ENCODE measurements around the gene ATMIN. TPM values are rescaled to one million over a fixed set of nuclear protein-coding genes. Genes with fewer than 3 reads are reported as not detected.

ATMIN gene
- total RNA-seq, 1 donor from 2014 or later = 28.9 TPM

DNA sequence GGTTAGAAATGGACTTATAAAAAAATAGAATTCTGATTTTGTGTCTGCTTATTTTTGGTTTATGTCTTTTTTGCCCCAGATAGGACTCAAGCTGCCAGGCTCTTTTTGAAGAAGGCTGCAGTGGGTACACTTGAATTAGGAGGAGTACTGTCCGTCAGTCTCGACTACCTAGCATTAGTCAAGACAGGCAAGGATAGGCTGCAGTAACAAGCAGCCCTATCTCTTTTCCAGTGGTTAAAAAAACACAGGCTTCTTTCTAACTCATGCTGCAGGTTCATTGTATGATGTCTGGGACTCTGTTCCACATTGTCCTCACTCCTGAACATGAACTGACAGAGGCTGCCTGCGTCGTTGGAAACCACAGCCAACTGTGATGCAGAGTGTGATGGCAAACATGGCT lies 33.4 kb downstream of the ATMIN start:
- DNase-seq (ENCODE audit: low spot score) = no peak

- DNase-seq (ENCODE audit: low spot score) = no peak
Observed at GRCh38 chr16:81070979-81071378, 35.3 kb downstream of the ATMIN start.

DNA sequence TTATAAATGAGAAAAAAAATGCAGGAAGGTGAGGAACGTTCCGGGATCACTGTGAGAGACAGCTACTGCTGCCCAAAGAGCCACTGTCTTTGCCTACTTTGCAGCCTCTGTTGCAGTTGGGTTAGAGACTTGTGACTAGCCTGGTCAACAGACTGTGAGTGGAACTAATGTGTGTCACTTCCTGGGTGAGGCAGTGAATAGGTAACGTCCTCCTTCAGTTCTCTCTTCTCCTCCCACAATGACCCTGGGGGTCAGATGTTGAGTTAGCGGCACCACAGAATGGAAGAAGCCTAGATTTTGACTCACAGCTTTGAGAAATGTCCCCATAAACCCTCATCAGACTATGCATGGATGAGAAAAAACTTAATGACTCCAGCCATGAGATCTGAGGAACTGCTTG lies 36.2 kb downstream of the ATMIN start:
- no peak for DNase-seq (ENCODE audit: low spot score)

DNA sequence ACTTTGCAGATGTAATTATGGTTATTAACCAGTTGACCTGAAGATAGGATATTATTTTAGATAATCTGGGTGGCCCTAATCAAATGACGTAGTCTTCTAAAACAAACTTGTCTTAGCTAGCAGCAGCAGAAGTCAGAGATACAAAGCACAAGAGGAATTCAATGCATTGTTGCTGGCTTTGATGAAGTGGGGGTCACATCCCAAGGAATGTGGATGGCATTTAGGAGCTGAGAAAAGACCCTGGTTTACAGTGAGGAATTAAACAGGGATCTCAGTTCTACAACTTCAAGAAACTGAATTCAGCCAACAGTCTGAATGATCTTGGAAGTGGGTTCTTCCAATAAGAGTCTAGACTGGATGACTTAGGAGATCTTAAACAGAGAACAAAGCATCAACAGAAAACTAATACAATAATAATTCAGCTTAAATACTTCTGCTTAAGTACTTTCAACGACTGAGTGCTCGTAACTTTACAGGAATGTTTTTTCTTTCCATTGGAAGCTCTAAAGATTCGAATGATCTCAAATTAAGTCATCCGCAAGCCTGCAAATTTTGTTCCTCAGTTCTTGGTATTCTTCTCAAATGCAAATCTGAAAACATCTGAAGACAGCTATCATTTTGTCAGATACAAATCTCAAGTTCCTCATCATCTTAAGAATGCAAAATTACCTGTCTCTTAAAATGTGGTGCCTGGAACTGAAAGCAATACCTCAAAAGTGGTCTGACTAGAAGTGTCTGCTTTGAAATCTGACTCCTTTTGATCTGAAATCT lies 38.1 kb downstream of the ATMIN start:
- DNase-seq (ENCODE audit: low spot score) = no peak

GRCh38 chr16:81076566-81077075 lies 41.0 kb downstream of the ATMIN start:
- DNase-seq (ENCODE audit: low spot score) = peak; percentile 91

- DNase-seq (ENCODE audit: low spot score) = peak; percentile 98
Observed at GRCh38 chr16:81077076-81077940, 41.7 kb downstream of the ATMIN start, which contains the start of gene C16orf46. Gene C16orf46 (minus strand): TSS chr16:81077238. CDS start chr16:81063955, 13,283 bp downstream.

GRCh38 chr16:81080233-81080632 lies 44.6 kb downstream of the ATMIN start:
- no peak for DNase-seq (ENCODE audit: low spot score)

GRCh38 chr16:81081014-81081413 lies 45.4 kb downstream of the ATMIN start:
- DNase-seq (ENCODE audit: low spot score) = no peak

DNA sequence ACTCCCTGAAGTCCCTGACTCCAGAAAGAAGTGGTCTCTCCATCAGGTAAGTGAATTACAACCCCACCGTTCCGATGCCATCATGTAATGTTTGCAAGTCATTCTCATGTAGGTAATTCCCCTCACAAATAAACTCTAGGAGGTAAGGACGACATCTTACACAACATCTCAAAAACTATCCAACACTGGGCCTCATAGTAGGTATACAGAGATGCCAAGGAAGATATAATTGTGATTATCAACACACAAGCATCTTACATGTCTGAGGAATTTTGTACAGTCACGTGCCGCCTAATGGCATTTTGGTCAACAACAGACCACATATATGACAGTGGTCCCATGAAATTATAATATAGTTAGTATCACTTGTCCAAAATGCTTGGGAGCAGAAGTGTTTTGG lies 53.2 kb downstream of the ATMIN start:
- no peak for DNase-seq (ENCODE audit: low spot score)

DNA sequence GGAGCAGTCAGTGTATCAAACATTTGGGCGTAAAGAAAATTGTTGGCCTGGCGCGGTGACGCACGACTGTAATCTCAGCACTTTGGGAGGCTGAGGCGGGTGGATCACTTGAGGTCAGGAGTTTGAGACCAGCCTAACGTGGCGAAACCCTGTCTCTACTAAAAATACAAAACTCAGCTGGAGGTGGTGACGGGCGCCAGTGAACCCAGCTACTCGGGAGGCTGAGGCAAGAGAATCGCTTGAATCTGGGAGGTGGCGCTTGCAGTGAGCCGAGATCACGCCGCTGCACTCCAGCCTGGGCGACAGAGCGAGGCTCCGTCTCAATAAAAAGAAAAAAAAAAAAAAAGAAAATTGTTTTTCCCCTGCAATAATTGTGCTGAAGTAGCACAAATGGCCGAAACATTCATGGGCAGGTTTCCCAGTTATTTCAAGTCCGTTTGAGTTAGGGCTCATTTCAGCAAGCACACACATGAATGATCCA lies 59.2 kb downstream of the ATMIN start:
- DNase-seq (ENCODE audit: low spot score) = no peak

DNA sequence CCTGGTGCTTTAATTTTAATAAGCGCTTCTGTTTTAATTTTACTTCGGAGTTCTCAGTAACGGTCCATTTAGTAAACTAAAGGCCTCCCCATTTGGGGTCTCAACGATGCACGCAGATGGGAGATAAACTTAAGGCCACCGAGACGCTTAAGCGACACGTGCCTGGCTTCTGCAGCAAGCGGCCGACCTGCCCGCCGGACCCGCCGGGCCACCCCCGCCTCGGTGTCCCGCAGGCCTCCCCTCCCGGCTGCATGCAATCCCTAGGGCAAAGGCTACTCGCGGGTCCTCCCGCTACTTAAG lies 60.0 kb downstream of the ATMIN start:
- no peak for DNase-seq (ENCODE audit: low spot score)

DNA sequence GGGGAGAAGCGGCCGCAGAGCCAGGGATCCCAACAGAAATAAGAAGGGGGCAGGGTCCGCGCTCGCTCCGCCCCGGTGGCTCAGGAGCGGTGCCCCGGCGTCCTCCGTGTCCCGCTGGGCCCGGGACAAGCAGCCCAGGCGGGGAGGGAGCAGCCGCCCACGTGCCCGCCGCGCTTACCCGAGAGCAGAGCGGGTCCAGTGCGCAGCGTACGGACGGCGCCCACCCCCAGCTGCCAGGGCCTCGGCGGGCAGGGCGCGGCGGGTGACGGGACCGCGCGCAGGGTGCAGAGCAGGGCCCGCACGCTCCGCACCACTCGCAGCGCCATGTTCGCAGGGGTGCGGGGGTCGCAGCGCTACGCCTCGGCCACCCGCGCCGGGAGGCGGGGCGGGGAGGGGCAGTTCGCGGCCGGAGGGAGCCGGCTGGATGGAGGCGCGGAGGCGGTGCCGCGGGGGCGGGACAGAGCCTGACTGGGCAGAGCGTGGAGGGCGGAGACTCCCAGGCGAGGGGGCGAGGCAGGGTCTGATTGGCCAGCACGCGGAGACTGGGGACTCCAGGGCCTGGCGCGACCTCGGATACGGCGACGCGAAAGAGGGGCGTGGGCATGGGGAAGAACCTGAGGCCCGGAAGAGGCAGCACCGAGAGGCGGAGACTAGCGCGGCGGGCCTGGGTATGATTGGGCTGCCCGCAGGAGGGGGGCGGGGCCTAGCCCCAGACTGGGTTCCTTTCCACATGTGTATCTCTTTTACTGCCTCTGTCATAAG lies 60.5 kb downstream of the ATMIN start, which contains the start of gene GCSH:
GCSH (minus strand) TSS at position 443 of the 762 bp plus-strand sequence; CDS start at position 326, 117 bp downstream.
- DNase-seq (ENCODE audit: low spot score) = peak; percentile 99

- DNase-seq (ENCODE audit: low spot score) = no peak
Observed at GRCh38 chr16:81096715-81097208, 61.1 kb downstream of the ATMIN start.

Other genes starting within 250 kb of the ATMIN start
- 14.1 TPM for gene CDYL2, start 231.2 kb upstream of the ATMIN start, total RNA-seq
- gene CMC2, start 29.0 kb upstream of the ATMIN start, total RNA-seq = 60.7 TPM
- gene CENPN, start 28.6 kb upstream of the ATMIN start, total RNA-seq = 9.3 TPM
- 1.2 TPM for gene C16orf46, start 41.4 kb downstream of the ATMIN start, total RNA-seq
- gene GCSH, start 60.6 kb downstream of the ATMIN start, total RNA-seq = 13.1 TPM
- 6.6 TPM for gene BCO1, start 202.8 kb downstream of the ATMIN start, total RNA-seq